IMR-90 (cell line): ENCODE measurements around the gene AGK. TPM values are rescaled to one million over a fixed set of nuclear protein-coding genes. Genes with fewer than 3 reads are reported as not detected.
A peak's percentile ranks its signal among the peaks of the same experiment; 100 is the strongest.

Source experiments
- ATAC-seq: fragments of 200-7000 bp; cut with Tn5 transposase; 2 replicates; pipeline ENCODE4 v1.9.1; 2020; ENCODE audit warnings: low read depth, mild to moderate bottlenecking, moderate library complexity
- BruUV-seq: library from RNA; stranded (reverse); fragments of 400-500 nt; replicated peaks from 2 replicates; lab custom pipeline; 2021; lab: Mats Ljungman, UMichigan
- CTCF ChIA-PET: fragments of 300-600 bp; formaldehyde crosslinking; extraction: SDS; loops from one replicate; lab custom pipeline; 2021; ENCODE audit warnings: antibody characterized with exemption; lab: Yijun Ruan, JAX
- POLR2A ChIA-PET: fragments of 300-600 bp; sonication (Branson Sonifier 250); formaldehyde crosslinking; loops from one replicate; lab custom pipeline; 2022; ENCODE audit warnings: antibody characterized with exemption; ENCODE audit not compliant: unreplicated experiment; lab: Charles Lee
- DNase-seq: peaks from one replicate; pipeline ENCODE4 v3.0.0; 2013
- H2AFZ ChIP-seq: replicated peaks from 2 replicates; pipeline ENCODE3; 2013; ENCODE audit warnings: low read length, mild to moderate bottlenecking; ENCODE audit not compliant: poor library complexity
- H2AK5ac ChIP-seq: 2 replicates; pipeline ENCODE4 v1.6.1; 2013; ENCODE audit warnings: low read depth, low read length, inconsistent platforms
- H2AK9ac ChIP-seq: replicated peaks from 2 replicates; pipeline ENCODE3; 2013; ENCODE audit warnings: mild to moderate bottlenecking, low read depth, low read length, moderate library complexity; ENCODE audit not compliant: poor library complexity
- H2BK120ac ChIP-seq: 2 replicates; pipeline ENCODE4 v1.6.1; 2013; ENCODE audit warnings: low read depth, low read length, inconsistent platforms
- H2BK15ac ChIP-seq: 3 replicates; pipeline ENCODE4 v1.6.1; 2013; ENCODE audit warnings: low read depth, low read length, inconsistent platforms
- H2BK20ac ChIP-seq: 2 replicates; pipeline ENCODE4 v1.6.1; 2013; ENCODE audit warnings: low read depth, mild to moderate bottlenecking, inconsistent platforms, low read length, moderate library complexity
- H2BK5ac ChIP-seq: 2 replicates; pipeline ENCODE4 v1.6.1; 2013; ENCODE audit warnings: mild to moderate bottlenecking, low read depth, low read length, inconsistent platforms; ENCODE audit not compliant: poor library complexity, severe bottlenecking
- H3K14ac ChIP-seq: replicated peaks from 2 replicates; pipeline ENCODE4 v1.6.1; 2013; ENCODE audit warnings: low read depth, low read length, inconsistent platforms
- H3K18ac ChIP-seq: 2 replicates; pipeline ENCODE4 v1.6.1; 2013; ENCODE audit warnings: low read depth, low read length, control low read depth
- H3K23ac ChIP-seq: 2 replicates; pipeline ENCODE4 v1.6.1; 2013; ENCODE audit warnings: low read depth, low read length, inconsistent platforms
- H3K27ac ChIP-seq: 2 replicates; pipeline ENCODE4 v1.5.1; 2013; ENCODE audit warnings: mild to moderate bottlenecking, control low read depth, low read length; ENCODE audit not compliant: insufficient read depth
- H3K27me3 ChIP-seq: 2 replicates; pipeline ENCODE4 v1.6.1; 2013; ENCODE audit warnings: low read length; ENCODE audit not compliant: control insufficient read depth, insufficient read depth
- H3K36me3 ChIP-seq: 2 replicates; pipeline ENCODE4 v1.6.1; 2013; ENCODE audit warnings: low read length, mixed read lengths; ENCODE audit not compliant: control insufficient read depth, insufficient read depth
- H3K4ac ChIP-seq: 2 replicates; pipeline ENCODE4 v1.6.1; 2013; ENCODE audit warnings: low read depth, low read length, inconsistent platforms
- H3K4me1 ChIP-seq: 2 replicates; pipeline ENCODE4 v1.6.1; 2013; ENCODE audit warnings: low read length, mixed read lengths; ENCODE audit not compliant: control insufficient read depth, insufficient read depth
- H3K4me2 ChIP-seq: 2 replicates; pipeline ENCODE4 v1.6.1; 2013; ENCODE audit warnings: low read depth, mild to moderate bottlenecking, control low read depth, low read length, moderate library complexity
- H3K4me3 ChIP-seq: 2 replicates; pipeline ENCODE4 v1.5.1; 2013; ENCODE audit warnings: low read depth, mild to moderate bottlenecking, control low read depth, low read length, moderate library complexity; ENCODE audit not compliant: insufficient read depth
- H3K56ac ChIP-seq: 2 replicates; pipeline ENCODE4 v1.6.1; 2013; ENCODE audit warnings: low read length, inconsistent platforms; ENCODE audit not compliant: insufficient read depth; ENCODE audit errors: extremely low read depth
- H3K79me1 ChIP-seq, 2 experiments: 2 replicates each; pipeline ENCODE4 v1.6.1; 2013; ENCODE audit warnings: low read length in 2 of 2, inconsistent platforms in 1 of 2, low read depth in 1 of 2
- H3K9ac ChIP-seq: 2 replicates; pipeline ENCODE4 v1.6.1; 2013; ENCODE audit warnings: low read depth, low read length, control low read depth
- H3K9me1 ChIP-seq: 2 replicates; pipeline ENCODE4 v1.6.1; 2013; ENCODE audit warnings: low read length, inconsistent platforms; ENCODE audit not compliant: insufficient read depth
- H3K9me3 ChIP-seq: 2 replicates; pipeline ENCODE4 v1.6.1; 2013; ENCODE audit warnings: low read length; ENCODE audit not compliant: control insufficient read depth, insufficient read depth
- H4K20me1 ChIP-seq: 2 replicates; pipeline ENCODE4 v1.6.1; 2013; ENCODE audit warnings: low read length, inconsistent platforms; ENCODE audit not compliant: insufficient read depth
- H4K5ac ChIP-seq: 2 replicates; pipeline ENCODE4 v1.6.1; 2013; ENCODE audit warnings: mild to moderate bottlenecking, low read depth, low read length, control low read depth
- H4K8ac ChIP-seq, 2 experiments: 2 replicates each; pipeline ENCODE4 v1.6.1; 2013; ENCODE audit warnings: low read depth in 2 of 2, low read length in 2 of 2, control low read depth in 1 of 2, inconsistent platforms in 1 of 2
- H4K91ac ChIP-seq: 2 replicates; pipeline ENCODE4 v1.6.1; 2013; ENCODE audit warnings: low read depth, low read length, inconsistent platforms; ENCODE audit not compliant: insufficient read depth
- FOS ChIP-seq: fragments of 150-350 bp; IDR thresholded peaks from 2 replicates; pipeline ENCODE4 v1.6.1; 2016; ENCODE audit warnings: low read depth, low read length
- MAZ ChIP-seq: IDR thresholded peaks from 2 replicates; pipeline ENCODE4 v1.6.1; 2012; ENCODE audit warnings: low read depth, mild to moderate bottlenecking, low read length, improper control_type of control experiment, moderate library complexity, borderline replicate concordance
- POLR2A ChIP-seq: IDR thresholded peaks from 2 replicates; pipeline ENCODE4 v1.6.1; 2012; ENCODE audit warnings: mild to moderate bottlenecking, low read depth, low read length
- RFX5 ChIP-seq: IDR thresholded peaks from 2 replicates; pipeline ENCODE4 v1.8.0; 2012; ENCODE audit warnings: low read depth, mild to moderate bottlenecking, low read length, moderate library complexity
- SMC3 ChIP-seq: fragments of 150-350 bp; IDR thresholded peaks from 2 replicates; pipeline ENCODE4 v1.6.1; 2016; ENCODE audit warnings: low read depth, mild to moderate bottlenecking, antibody characterized with exemption, low read length, moderate library complexity
- WGBS, 2 experiments: methylation state at CpG; one replicate each; pipeline versions ENCODE4 v1.1.5 to v1.1.7; 2013; ENCODE audit warnings: missing lambda C conversion rate in 2 of 2; ENCODE audit not compliant: insufficient read length in 1 of 2; ENCODE audit errors: extremely low coverage in 2 of 2; 5-methylcytosine and 5-hydroxymethylcytosine counted together
- dilution Hi-C: fragments of 300-500 bp; cut with HindIII; formaldehyde crosslinking; loops from one replicate; pipeline ENCODE4 v1.14.3; 2018; ENCODE audit warnings: low sequenced_read_pairs; ENCODE audit not compliant: unreplicated experiment
- in situ Hi-C: fragments of 300-500 bp; cut with MboI; formaldehyde crosslinking; loops from 3 replicates; pipeline ENCODE4 v1.14.3; 2019; ENCODE audit warnings: low sequenced_read_pairs, inconsistent platforms, mixed read lengths
- intact Hi-C: fragments of 100-400 bp; cut with micrococcal nuclease; formaldehyde crosslinking; loops from 2 replicates; pipeline ENCODE4 v1.10.0; 2022
- polyA plus RNA-seq, 3 experiments: library from polyadenylated mRNA; depleted of rRNA; stranded (reverse); fragments of >200 nt; gene quantifications; 2 replicates each; pipeline ENCODE4 v1.2.3, GENCODE V29; 2012; ENCODE audit warnings: low replicate concordance in 1 of 3
- total RNA-seq: library from RNA; depleted of rRNA; stranded (reverse); fragments of >200 nt; gene quantifications from 2 replicates; pipeline ENCODE4 v1.2.3, GENCODE V29; 2012

AGK gene
- total and polyA plus RNA-seq, 2 of the 4 experiments (the other 2 are of a cell fraction), result 35.5 to 37.3 TPM

- no peak overlapping the region for H3K14ac ChIP-seq
- H3K9ac ChIP-seq, result no peak overlapping the region
- BruUV-seq, result no TSS peak
- H3K27ac ChIP-seq, result no peak overlapping the region
- H2BK20ac ChIP-seq, result no peak overlapping the region
- WGBS, 2 experiments, result 4% methylated on average over 20 of the region's 36 CpGs; no CpG with 5 or more reads in 1 of the 2 experiments
- no peak overlapping the region for H3K18ac ChIP-seq
- H3K9me1 ChIP-seq, result no peaks in the 10 kb centered on the region
- H4K91ac ChIP-seq, result no peak overlapping the region
- H2AFZ ChIP-seq, result peak overlapping the region; percentile 13
- no peak overlapping the region for H3K4ac ChIP-seq
- DNase-seq (no peak), ATAC-seq (no peak)
- no peak overlapping the region for H3K23ac ChIP-seq
- H4K8ac ChIP-seq, result no peak overlapping the region
- H3K79me1 ChIP-seq, result no peaks in the 10 kb centered on the region
- CTCF ChIA-PET, result no interaction called here
- peaks cover 15% of the 10 kb centered on the region for H3K27me3 ChIP-seq
- no peak overlapping the region for H3K4me3 ChIP-seq
- no peak overlapping the region for H2AK5ac ChIP-seq
- POLR2A ChIA-PET, result no interaction called here
- dilution Hi-C loops (no loop called here), intact Hi-C loops (no loop called here), in situ Hi-C loops (no loop called here)
- H3K56ac ChIP-seq, result no peak overlapping the region
- no peak overlapping the region for H2AK9ac ChIP-seq
- no peak overlapping the region for H4K5ac ChIP-seq
- no peak overlapping the region for H2BK15ac ChIP-seq
- no peaks in the 10 kb centered on the region; the same call in 1 of the 2 replicates for H3K9me3 ChIP-seq
- no peaks in the 10 kb centered on the region for H4K20me1 ChIP-seq
- H2BK120ac ChIP-seq, result no peak overlapping the region
- TF ChIP-seq RFX5, result no peak
- no peak for TF ChIP-seq SMC3
- no peak for TF ChIP-seq MAZ
- no peak for TF ChIP-seq FOS
- no peak for TF ChIP-seq POLR2A
- peak overlapping the region; percentile 14 for H3K4me2 ChIP-seq
- no peaks in the 10 kb centered on the region for H3K4me1 ChIP-seq
- no peak overlapping the region for H2BK5ac ChIP-seq
- H3K36me3 ChIP-seq, result no peaks in the 10 kb centered on the region
Observed at GRCh38 chr7:141511676-141512396, 39.4 kb upstream of the AGK start.
